ENCODE measurements around the gene ADAM22.

ADAM22 gene

GRCh38 chr7:87948371-87948770 is 14.3 kb downstream of the ADAM22 start:
- ChIA-PET CTCF (no interaction called here), POLR2A (no interaction called here)
- Histone ChIP-seq H3K27ac (ENCODE audit: extremely low read depth, low read depth, low read length) (no peak overlapping the region), H3K4me3 (ENCODE audit: low read depth, low read length) (no peak overlapping the region), H3K36me3 (ENCODE audit: control insufficient read depth in 2 of 2, insufficient read depth in 1 of 2, low read length in 2 of 2) (no peaks in the 10 kb centered on the region), H3K9me3 (ENCODE audit: control insufficient read depth, insufficient read depth, low read depth, low read length) (no peaks in the 10 kb centered on the region), H3K4me1 (ENCODE audit: control insufficient read depth, insufficient read depth, low read length) (no peaks in the 10 kb centered on the region)
- no peak for TF ChIP-seq ZNF169 (tag by site-specific recombination; IDR thresholded peaks at IDR 0.05)
- TF ChIP-seq ZNF626 (tag by site-specific recombination; IDR thresholded peaks at IDR 0.05), result no peak
- no peak for TF ChIP-seq GLI2 (tag by site-specific recombination; IDR thresholded peaks at IDR 0.05; ENCODE audit: borderline replicate concordance, low read depth)
- TF ChIP-seq REST (tag by site-specific recombination; IDR thresholded peaks at IDR 0.05), result no peak
- no peak for TF ChIP-seq YY1 (tag by site-specific recombination; IDR thresholded peaks at IDR 0.05)
- TF ChIP-seq KLF10 (tag by site-specific recombination; IDR thresholded peaks at IDR 0.05), result no peak
- no peak for TF ChIP-seq ZBTB48 (tag by site-specific recombination; IDR thresholded peaks at IDR 0.05)
- TF ChIP-seq ZNF274 (IDR thresholded peaks at IDR 0.05; ENCODE audit: low read length), result no peak
- no peak for TF ChIP-seq ZNF274 (tag by site-specific recombination; IDR thresholded peaks at IDR 0.05; ENCODE audit: borderline replicate concordance)
- no peak for TF ChIP-seq ZNF23 (tag by site-specific recombination; IDR thresholded peaks at IDR 0.05; ENCODE audit: borderline replicate concordance)
- no peak for TF ChIP-seq ZNF677 (tag by site-specific recombination; IDR thresholded peaks at IDR 0.05)
- TF ChIP-seq ZNF211 (tag by site-specific recombination; IDR thresholded peaks at IDR 0.05; ENCODE audit: low read depth), result no peak
- no peak for TF ChIP-seq GLI4 (tag by site-specific recombination; IDR thresholded peaks at IDR 0.05)
- no peak for TF ChIP-seq ZNF121 (tag by site-specific recombination; IDR thresholded peaks at IDR 0.05)
- no peak for TF ChIP-seq ZBTB49 (tag by site-specific recombination; IDR thresholded peaks at IDR 0.05; ENCODE audit: low read depth)
- TF ChIP-seq ZNF16 (tag by site-specific recombination; IDR thresholded peaks at IDR 0.05; ENCODE audit: low read depth), result no peak
- TF ChIP-seq ZNF558 (tag by site-specific recombination; IDR thresholded peaks at IDR 0.05), result no peak

- H3K4me1 ChIP-seq (ENCODE audit: control insufficient read depth, insufficient read depth, low read length), result no peaks in the 10 kb centered on the region
- POLR2A ChIA-PET, result interaction anchor here (1.2 kb wide), 2 partner anchors 17 to 26 kb away, joined by 3 read pairs; partner anchors contain the start of gene ADAM22
- H3K9me3 ChIP-seq (ENCODE audit: control insufficient read depth, insufficient read depth, low read depth, low read length), result no peaks in the 10 kb centered on the region
- H3K27ac ChIP-seq (ENCODE audit: extremely low read depth, low read depth, low read length), result no peak overlapping the region
- no peak overlapping the region for H3K4me3 ChIP-seq (ENCODE audit: low read depth, low read length)
- H3K36me3 ChIP-seq (ENCODE audit: control insufficient read depth in 2 of 2, insufficient read depth in 1 of 2, low read length in 2 of 2), result no peaks in the 10 kb centered on the region
- CTCF ChIA-PET, result interaction anchor here (0.7 kb wide), 1 partner anchor 1541 kb away, joined by 3 read pairs; no protein-coding TSS in a partner anchor
- TF ChIP-seq ZNF791 (tag by site-specific recombination; IDR thresholded peaks at IDR 0.05) (no peak), ZXDB (tag by site-specific recombination; IDR thresholded peaks at IDR 0.05) (no peak), ZFP3 (tag by site-specific recombination; IDR thresholded peaks at IDR 0.05; ENCODE audit: low read depth) (no peak), ZBTB44 (tag by site-specific recombination; IDR thresholded peaks at IDR 0.05) (no peak), ZSCAN30 (tag by site-specific recombination; IDR thresholded peaks at IDR 0.05) (no peak), PATZ1 (tag by site-specific recombination; IDR thresholded peaks at IDR 0.05) (no peak), ZNF362 (tag by site-specific recombination; IDR thresholded peaks at IDR 0.05) (no peak), KLF9 (tag by site-specific recombination; IDR thresholded peaks at IDR 0.05; ENCODE audit: low read depth) (no peak), ZNF121 (tag by site-specific recombination; IDR thresholded peaks at IDR 0.05) (no peak), PRDM1 (tag by site-specific recombination; IDR thresholded peaks at IDR 0.05) (no peak), ZNF433 (tag by site-specific recombination; IDR thresholded peaks at IDR 0.05; ENCODE audit: low read depth) (no peak)
Measured at GRCh38 chr7:87959336-87959735, 25.3 kb downstream of the ADAM22 start.

Data from HEK293 (cell line).